ENCODE measurements around the gene DIAPH3. TPM values are rescaled to one million over a fixed set of nuclear protein-coding genes. Genes with fewer than 3 reads are reported as not detected.

DIAPH3 gene
- polyA plus RNA-seq, 2 of the 4 experiments (the other 2 are of a cell fraction) = 10.8 to 13.6 TPM

DNA sequence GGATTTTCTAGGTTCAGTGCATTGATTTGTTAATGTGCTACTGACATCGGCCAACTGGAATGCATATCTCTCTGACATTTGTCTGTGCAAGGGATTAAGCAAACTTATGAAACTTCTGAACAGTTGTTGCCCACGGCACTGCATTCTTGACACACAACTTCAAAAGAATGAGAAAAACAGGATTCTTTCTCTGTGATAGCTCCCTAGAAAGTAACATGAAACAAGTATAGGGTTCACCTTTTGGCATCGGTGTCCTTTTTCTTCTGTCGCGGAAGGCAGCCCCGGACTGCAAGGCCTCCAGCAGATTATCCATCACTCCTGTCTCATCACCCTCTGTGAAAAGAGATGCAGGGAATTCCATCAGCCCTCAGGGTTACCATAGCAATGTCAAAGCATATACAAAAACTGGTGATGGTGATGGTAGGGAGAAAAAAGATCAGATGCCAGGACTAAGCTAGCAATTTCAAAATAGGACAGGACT lies 389.2 kb downstream of the DIAPH3 start:
- no peak for FAIRE-seq
- ATAC-seq = no peak
- no peak overlapping the region for H3K27ac ChIP-seq
- DNase-seq (ENCODE audit: low read depth in 1 of 2, low spot score in 1 of 2) = peak in 1 of 2 experiments; percentile 1
- H3K9me3 ChIP-seq = no peaks in the 10 kb centered on the region
- TF ChIP-seq RARB (CRISPR knock-in tag; IDR thresholded peaks at IDR 0.05) (no peak), SMC3 (IDR thresholded peaks at IDR 0.05) (no peak), FOXS1 (CRISPR knock-in tag; IDR thresholded peaks at IDR 0.05) (no peak), KDM1A (IDR thresholded peaks at IDR 0.05; ENCODE audit: low read depth) (no peak)
- TF ChIP-seq, protein P1, sequence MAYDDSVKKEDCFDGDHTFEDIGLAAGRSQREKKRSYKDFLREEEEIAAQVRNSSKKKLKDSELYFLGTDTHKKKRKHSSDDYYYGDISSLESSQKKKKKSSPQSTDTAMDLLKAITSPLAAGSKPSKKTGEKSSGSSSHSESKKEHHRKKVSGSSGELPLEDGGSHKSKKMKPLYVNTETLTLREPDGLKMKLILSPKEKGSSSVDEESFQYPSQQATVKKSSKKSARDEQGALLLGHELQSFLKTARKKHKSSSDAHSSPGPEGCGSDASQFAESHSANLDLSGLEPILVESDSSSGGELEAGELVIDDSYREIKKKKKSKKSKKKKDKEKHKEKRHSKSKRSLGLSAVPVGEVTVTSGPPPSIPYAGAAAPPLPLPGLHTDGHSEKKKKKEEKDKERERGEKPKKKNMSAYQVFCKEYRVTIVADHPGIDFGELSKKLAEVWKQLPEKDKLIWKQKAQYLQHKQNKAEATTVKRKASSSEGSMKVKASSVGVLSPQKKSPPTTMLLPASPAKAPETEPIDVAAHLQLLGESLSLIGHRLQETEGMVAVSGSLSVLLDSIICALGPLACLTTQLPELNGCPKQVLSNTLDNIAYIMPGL (CRISPR knock-in tag; IDR thresholded peaks at IDR 0.05; ENCODE audit: borderline replicate concordance) = no peak
- no peak overlapping the region for H3K4me2 ChIP-seq
- CTCF ChIA-PET = interaction anchor here (0.6 to 1.2 kb wide), 2 partner anchors 14 to 1129 kb away, joined by 3 read pairs; no protein-coding TSS in a partner anchor
- no peaks in the 10 kb centered on the region for H3K4me1 ChIP-seq
- WGBS (ENCODE audit: missing lambda C conversion rate) = 71% methylated on average over 6 of the region's 6 CpGs
- no peak overlapping the region for H3K4me3 ChIP-seq
- POLR2A ChIA-PET = no interaction called here

DNA sequence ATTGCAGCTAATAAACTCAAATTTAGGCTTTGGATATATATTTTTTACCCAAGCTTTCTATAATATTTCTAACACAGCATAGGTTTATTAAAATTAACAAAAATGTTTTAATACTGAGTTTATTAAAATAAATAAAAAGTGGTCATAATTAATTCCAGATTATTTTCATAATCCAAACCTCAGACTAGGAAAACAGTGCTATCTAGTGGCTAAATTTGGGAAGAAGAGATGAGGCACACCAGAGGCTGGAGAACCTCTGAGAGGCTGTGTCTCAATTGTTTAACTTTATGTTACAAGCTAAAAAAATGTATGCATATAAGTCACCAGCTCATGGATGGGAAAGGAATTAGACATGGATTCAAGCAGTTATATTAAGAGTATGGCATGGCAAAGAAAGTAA lies 392.5 kb downstream of the DIAPH3 start:
- ChIA-PET POLR2A (no interaction called here), CTCF (interaction anchor here (0.6 to 2.1 kb wide), 11 partner anchors 8 to 378 kb away, joined by 3 to 10 read pairs (median 4); no protein-coding TSS in a partner anchor)
- FAIRE-seq = no peak
- Histone ChIP-seq H3K4me3 (no peak overlapping the region), H3K9me3 (no peaks in the 10 kb centered on the region), H3K4me2 (no peak overlapping the region), H3K27ac (no peak overlapping the region), H3K4me1 (no peaks in the 10 kb centered on the region)
- no peak for ATAC-seq
- TF ChIP-seq ZSCAN20 (CRISPR knock-in tag; IDR thresholded peaks at IDR 0.05) = no peak
- peak; percentile 43 to 56; a peak in 4 of 5 replicates for TF ChIP-seq RAD21 (conservative IDR thresholded peaks at IDR 0.05 in 1 of 2, IDR thresholded peaks at IDR 0.05 in 1 of 2)
- no peak for TF ChIP-seq ZC3H11A (IDR thresholded peaks at IDR 0.05)
- peak; percentile 39; the same call in 1 of the 3 replicates for TF ChIP-seq SMC3 (IDR thresholded peaks at IDR 0.05)
- TF ChIP-seq, protein P2, sequence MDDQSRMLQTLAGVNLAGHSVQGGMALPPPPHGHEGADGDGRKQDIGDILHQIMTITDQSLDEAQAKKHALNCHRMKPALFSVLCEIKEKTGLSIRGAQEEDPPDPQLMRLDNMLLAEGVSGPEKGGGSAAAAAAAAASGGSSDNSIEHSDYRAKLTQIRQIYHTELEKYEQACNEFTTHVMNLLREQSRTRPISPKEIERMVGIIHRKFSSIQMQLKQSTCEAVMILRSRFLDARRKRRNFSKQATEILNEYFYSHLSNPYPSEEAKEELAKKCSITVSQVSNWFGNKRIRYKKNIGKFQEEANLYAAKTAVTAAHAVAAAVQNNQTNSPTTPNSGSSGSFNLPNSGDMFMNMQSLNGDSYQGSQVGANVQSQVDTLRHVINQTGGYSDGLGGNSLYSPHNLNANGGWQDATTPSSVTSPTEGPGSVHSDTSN (IDR thresholded peaks at IDR 0.05) = no peak
- no peak for TF ChIP-seq POLR2A (IDR thresholded peaks at IDR 0.05; ENCODE audit: low read length)
- TF ChIP-seq, protein P3, sequence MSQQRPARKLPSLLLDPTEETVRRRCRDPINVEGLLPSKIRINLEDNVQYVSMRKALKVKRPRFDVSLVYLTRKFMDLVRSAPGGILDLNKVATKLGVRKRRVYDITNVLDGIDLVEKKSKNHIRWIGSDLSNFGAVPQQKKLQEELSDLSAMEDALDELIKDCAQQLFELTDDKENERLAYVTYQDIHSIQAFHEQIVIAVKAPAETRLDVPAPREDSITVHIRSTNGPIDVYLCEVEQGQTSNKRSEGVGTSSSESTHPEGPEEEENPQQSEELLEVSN (IDR thresholded peaks at IDR 0.05; ENCODE audit: borderline replicate concordance, low read depth) = no peak
- TF ChIP-seq HOXA7 (CRISPR knock-in tag; IDR thresholded peaks at IDR 0.05) = no peak
- TF ChIP-seq, protein P4, sequence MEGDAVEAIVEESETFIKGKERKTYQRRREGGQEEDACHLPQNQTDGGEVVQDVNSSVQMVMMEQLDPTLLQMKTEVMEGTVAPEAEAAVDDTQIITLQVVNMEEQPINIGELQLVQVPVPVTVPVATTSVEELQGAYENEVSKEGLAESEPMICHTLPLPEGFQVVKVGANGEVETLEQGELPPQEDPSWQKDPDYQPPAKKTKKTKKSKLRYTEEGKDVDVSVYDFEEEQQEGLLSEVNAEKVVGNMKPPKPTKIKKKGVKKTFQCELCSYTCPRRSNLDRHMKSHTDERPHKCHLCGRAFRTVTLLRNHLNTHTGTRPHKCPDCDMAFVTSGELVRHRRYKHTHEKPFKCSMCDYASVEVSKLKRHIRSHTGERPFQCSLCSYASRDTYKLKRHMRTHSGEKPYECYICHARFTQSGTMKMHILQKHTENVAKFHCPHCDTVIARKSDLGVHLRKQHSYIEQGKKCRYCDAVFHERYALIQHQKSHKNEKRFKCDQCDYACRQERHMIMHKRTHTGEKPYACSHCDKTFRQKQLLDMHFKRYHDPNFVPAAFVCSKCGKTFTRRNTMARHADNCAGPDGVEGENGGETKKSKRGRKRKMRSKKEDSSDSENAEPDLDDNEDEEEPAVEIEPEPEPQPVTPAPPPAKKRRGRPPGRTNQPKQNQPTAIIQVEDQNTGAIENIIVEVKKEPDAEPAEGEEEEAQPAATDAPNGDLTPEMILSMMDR (IDR thresholded peaks at IDR 0.05) = peak; percentile 52
- DNase-seq (ENCODE audit: low read depth in 1 of 2, low spot score in 1 of 2) = peak in 1 of 2 experiments; percentile 2

DNA sequence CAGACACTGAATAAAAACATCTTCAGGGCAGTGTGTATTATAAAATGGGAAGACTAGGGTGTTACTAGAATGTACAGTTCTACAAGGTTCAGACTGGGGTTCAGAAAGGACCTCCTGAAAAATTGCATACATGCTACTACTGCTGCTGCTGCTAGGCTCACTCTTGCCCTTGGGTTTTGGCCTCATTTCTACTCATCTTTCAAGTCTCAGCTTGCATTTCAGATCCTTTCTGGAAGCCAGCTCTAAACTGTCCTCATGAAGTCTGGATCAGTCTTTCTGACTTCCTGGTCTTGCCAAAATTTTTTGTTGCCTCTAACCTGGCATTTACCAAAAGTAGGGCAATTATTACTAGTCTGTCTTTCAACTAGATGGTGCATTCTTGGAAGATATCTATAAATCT lies 393.3 kb downstream of the DIAPH3 start:
- Histone ChIP-seq H3K27ac (no peak overlapping the region), H3K4me2 (no peak overlapping the region), H3K9me3 (no peaks in the 10 kb centered on the region), H3K4me1 (no peaks in the 10 kb centered on the region), H3K4me3 (no peak overlapping the region)
- DNase-seq (ENCODE audit: low read depth in 1 of 2, low spot score in 1 of 2) = no peak
- ChIA-PET CTCF (interaction anchor here (0.6 to 2.1 kb wide), 8 partner anchors 12 to 377 kb away, joined by 3 to 10 read pairs (median 4); no protein-coding TSS in a partner anchor), POLR2A (no interaction called here)
- no peak for FAIRE-seq
- TF ChIP-seq CBX8 (IDR thresholded peaks at IDR 0.05) (no peak), CBX2 (IDR thresholded peaks at IDR 0.05; ENCODE audit: borderline replicate concordance, low read depth) (no peak), RNF2 (IDR thresholded peaks at IDR 0.05; ENCODE audit: borderline replicate concordance, low read depth) (no peak), RARB (CRISPR knock-in tag; IDR thresholded peaks at IDR 0.05) (no peak), HOXB5 (CRISPR knock-in tag; IDR thresholded peaks at IDR 0.05) (no peak), FOXS1 (CRISPR knock-in tag; IDR thresholded peaks at IDR 0.05) (no peak), HDAC2 (IDR thresholded peaks at IDR 0.05) (no peak), BHLHE40 (IDR thresholded peaks at IDR 0.05; ENCODE audit: low read depth, low read length) (no peak)
- TF ChIP-seq, protein P5, sequence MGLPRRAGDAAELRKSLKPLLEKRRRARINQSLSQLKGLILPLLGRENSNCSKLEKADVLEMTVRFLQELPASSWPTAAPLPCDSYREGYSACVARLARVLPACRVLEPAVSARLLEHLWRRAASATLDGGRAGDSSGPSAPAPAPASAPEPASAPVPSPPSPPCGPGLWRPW (IDR thresholded peaks at IDR 0.05) = no peak
- TF ChIP-seq, protein P3 (IDR thresholded peaks at IDR 0.05; ENCODE audit: borderline replicate concordance, low read depth) = no peak
- ATAC-seq = no peak
